Activated naive CD8-positive, alpha-beta T cell (primary cell): ENCODE results near the gene TTN.

Experiments
- H3K27ac Mint-ChIP-seq: one replicate; pipeline ENCODE4 v1.8.0; 2021; ENCODE audit warnings: mixed read lengths
- H3K27me3 Mint-ChIP-seq: one replicate; pipeline ENCODE4 v1.8.0; 2021; ENCODE audit warnings: mixed read lengths
- H3K36me3 Mint-ChIP-seq: one replicate; pipeline ENCODE4 v1.8.0; 2021; ENCODE audit warnings: mixed read lengths
- H3K4me1 Mint-ChIP-seq: one replicate; pipeline ENCODE4 v1.8.0; 2021; ENCODE audit warnings: low read depth, mixed read lengths
- H3K4me3 Mint-ChIP-seq: one replicate; pipeline ENCODE4 v1.8.0; 2021; ENCODE audit warnings: mild to moderate bottlenecking, mixed read lengths
- H3K9me3 Mint-ChIP-seq: one replicate; pipeline ENCODE4 v1.8.0; 2021; ENCODE audit warnings: low read depth, mixed read lengths

TTN gene

DNA sequence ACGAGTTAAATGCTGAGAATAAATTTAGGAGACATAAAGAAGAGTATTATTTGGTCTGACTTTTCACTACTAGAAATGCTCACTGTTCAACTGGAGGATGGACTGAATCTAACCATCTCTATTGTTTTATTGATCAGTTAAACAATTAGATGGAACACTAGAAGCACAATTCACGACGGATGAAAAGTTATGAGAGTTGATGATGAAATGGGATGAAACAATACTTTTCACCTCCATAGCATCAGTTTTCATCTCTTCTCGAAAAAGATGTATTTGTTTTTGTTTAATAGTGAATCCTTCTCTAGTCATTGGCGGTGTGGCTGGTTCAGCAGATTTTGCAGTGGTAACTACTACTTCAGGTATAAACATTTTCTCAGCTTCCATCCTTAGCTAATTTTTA is 19.3 kb downstream of the TTN start:
- H3K4me1 Mint-ChIP-seq: no peaks in the 10 kb centered on the region
- no peak overlapping the region for H3K4me3 Mint-ChIP-seq
- H3K36me3 Mint-ChIP-seq: peaks cover 6% of the 10 kb centered on the region
- no peak overlapping the region for H3K27ac Mint-ChIP-seq
- no peaks in the 10 kb centered on the region for H3K27me3 Mint-ChIP-seq
- H3K9me3 Mint-ChIP-seq: no peaks in the 10 kb centered on the region

DNA sequence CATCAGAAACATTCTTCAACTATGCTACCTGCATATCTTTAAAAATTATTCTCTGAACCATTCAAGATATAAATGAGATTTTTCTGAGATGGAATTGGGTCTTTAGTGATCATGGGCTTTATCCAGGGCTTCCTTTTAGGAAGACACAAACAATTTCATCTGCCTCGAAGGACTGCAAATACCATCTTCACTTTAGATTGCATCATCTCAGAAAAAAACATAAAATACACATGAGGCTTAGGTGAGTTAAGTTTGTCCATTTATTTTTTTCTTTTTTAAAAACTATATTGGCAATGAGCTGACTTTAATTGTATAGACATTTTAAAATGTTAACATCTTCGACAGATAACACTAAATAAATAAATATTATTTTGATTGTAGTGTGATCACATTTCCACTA is 20.1 kb downstream of the TTN start:
- H3K4me3 Mint-ChIP-seq: no peak overlapping the region
- H3K27ac Mint-ChIP-seq: no peak overlapping the region
- H3K4me1 Mint-ChIP-seq: no peaks in the 10 kb centered on the region
- H3K9me3 Mint-ChIP-seq: no peaks in the 10 kb centered on the region
- no peaks in the 10 kb centered on the region for H3K27me3 Mint-ChIP-seq
- peaks cover 10% of the 10 kb centered on the region for H3K36me3 Mint-ChIP-seq

DNA sequence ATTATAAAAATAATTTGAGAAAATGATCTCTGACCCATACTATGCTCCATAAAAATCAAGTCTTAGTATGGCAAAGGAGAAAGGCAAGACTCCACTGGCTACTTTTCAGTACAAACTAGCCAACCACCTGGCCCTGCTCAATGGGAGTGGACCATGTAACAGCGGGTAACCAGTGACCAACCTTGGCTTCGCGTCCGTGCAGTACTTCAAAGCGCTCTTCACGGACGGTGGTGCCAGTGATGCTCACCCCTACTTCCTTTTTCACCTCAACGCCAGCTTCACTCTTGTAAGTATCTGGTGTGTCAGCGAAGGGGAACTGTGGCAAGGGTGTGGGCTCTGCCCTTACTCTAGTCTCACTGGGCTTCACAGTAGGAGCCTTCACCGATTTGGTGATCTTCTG is 23.3 kb downstream of the TTN start:
- no peaks in the 10 kb centered on the region for H3K9me3 Mint-ChIP-seq
- H3K27me3 Mint-ChIP-seq: no peaks in the 10 kb centered on the region
- peaks cover 8% of the 10 kb centered on the region for H3K36me3 Mint-ChIP-seq
- no peak overlapping the region for H3K4me3 Mint-ChIP-seq
- no peak overlapping the region for H3K27ac Mint-ChIP-seq
- no peaks in the 10 kb centered on the region for H3K4me1 Mint-ChIP-seq

DNA sequence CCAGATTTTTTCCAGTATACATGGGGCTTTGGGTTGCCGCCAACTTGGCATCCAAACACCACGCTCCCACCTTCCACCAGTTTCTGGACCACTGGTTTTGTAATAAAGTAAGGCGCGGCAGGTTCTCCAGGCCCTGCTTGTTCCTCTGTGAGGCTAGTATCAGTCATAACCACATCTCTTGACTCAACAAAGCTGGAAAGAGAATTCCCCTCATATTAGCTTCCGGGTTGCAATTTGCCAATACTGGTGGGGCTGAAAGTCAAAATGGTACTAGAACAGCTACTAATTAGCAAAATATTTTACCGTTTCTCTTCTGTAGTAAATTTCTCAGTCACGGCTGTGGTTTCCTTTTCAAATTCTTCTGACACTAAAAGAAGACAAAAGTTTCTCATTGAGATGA is 25.0 kb downstream of the TTN start:
- no peak overlapping the region for H3K27ac Mint-ChIP-seq
- H3K9me3 Mint-ChIP-seq: no peaks in the 10 kb centered on the region

DNA sequence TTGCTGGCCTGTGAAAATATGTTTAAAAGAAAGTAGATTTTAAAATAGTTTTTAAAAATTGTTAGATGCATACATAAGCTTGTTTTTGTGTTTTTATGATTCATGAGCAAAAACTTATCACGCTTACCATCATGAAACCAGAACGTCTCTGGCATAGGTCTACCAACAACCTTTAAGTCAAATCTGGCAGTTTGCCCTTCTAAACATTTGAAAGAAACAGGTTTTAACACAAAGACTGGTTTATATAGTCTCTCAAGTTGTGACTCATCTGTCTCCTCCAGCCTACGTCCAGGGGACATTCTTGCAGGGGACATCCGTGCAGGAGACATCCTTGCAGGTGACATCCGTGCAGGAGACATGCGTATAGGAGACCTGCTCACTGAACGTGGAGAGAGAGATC is 29.6 kb downstream of the TTN start:
- Mint-ChIP-seq H3K36me3 (peaks cover 36% of the 10 kb centered on the region), H3K27me3 (no peaks in the 10 kb centered on the region), H3K4me3 (no peak overlapping the region), H3K4me1 (no peaks in the 10 kb centered on the region), H3K9me3 (no peaks in the 10 kb centered on the region), H3K27ac (no peak overlapping the region)

More for the DNA sequence above, 25.0 kb downstream of the TTN start:
- Mint-ChIP-seq H3K4me1 (no peaks in the 10 kb centered on the region), H3K36me3 (peaks cover 14% of the 10 kb centered on the region), H3K27me3 (no peaks in the 10 kb centered on the region), H3K4me3 (no peak overlapping the region)

DNA sequence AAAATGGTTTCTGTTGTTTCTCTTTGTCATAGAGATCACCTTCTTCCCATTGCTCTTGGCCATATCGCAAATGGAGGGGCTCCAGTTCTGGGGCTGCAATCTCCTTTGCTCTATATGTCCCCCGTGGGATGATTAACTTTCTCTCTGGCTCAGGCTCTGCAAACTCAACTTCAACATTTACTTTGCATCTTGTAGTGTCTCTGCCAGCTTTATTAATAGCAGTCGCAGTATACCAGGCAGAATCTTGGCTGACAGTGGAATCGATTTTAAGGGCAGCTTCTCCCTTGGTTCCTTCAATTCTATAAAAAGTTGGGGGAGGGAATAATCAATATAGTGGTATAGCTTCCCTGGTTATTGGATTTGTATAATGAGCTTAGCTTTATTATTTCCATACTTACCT is 30.5 kb downstream of the TTN start:
- Mint-ChIP-seq H3K27ac (no peak overlapping the region), H3K36me3 (peaks cover 35% of the 10 kb centered on the region), H3K27me3 (no peaks in the 10 kb centered on the region), H3K4me1 (no peaks in the 10 kb centered on the region), H3K4me3 (no peak overlapping the region), H3K9me3 (no peaks in the 10 kb centered on the region)

DNA sequence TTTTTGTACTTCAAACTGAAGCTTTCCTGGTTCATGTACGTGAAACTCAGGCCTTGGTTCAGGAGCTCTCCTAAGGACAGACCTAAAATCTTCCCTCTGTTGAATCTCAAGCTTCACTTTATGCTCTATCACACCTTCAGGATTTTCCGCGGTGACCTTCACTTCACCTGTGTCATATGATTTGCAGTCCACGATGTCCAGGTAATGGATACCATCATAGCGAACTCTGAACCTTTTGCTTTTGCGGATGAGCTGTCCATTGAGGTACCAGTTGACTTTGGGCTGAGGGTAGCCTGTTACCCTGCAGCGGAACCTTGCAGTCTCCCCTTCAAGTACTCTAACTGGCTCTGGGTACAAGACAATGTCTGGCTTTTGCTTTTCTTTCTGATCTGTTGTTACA is 31.2 kb downstream of the TTN start:
- no peaks in the 10 kb centered on the region for H3K27me3 Mint-ChIP-seq
- H3K27ac Mint-ChIP-seq: no peak overlapping the region
- H3K4me3 Mint-ChIP-seq: no peak overlapping the region
- peaks cover 35% of the 10 kb centered on the region for H3K36me3 Mint-ChIP-seq
- no peaks in the 10 kb centered on the region for H3K9me3 Mint-ChIP-seq
- no peaks in the 10 kb centered on the region for H3K4me1 Mint-ChIP-seq

DNA sequence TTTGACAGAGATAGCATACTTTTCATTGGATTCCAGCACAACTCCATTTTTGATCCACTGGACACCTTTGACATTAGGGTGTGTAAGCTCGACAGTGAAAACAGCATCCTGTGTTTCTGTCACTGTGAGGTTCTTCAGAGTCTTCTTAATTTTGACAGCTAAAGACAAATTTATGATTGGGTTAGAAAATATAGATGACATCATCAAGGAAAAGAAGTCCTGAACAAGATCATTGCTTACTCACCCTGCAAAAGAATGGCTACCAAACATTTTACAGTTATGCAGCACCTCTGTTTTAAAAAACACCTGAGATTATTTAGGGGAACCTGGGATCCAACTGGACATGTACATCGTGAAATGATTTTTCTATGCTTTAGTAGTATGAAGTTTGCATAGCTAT is 36.7 kb downstream of the TTN start:
- Mint-ChIP-seq H3K9me3 (no peaks in the 10 kb centered on the region), H3K27me3 (no peaks in the 10 kb centered on the region), H3K4me3 (no peak overlapping the region), H3K4me1 (no peaks in the 10 kb centered on the region), H3K27ac (no peak overlapping the region), H3K36me3 (peaks cover 18% of the 10 kb centered on the region)

DNA sequence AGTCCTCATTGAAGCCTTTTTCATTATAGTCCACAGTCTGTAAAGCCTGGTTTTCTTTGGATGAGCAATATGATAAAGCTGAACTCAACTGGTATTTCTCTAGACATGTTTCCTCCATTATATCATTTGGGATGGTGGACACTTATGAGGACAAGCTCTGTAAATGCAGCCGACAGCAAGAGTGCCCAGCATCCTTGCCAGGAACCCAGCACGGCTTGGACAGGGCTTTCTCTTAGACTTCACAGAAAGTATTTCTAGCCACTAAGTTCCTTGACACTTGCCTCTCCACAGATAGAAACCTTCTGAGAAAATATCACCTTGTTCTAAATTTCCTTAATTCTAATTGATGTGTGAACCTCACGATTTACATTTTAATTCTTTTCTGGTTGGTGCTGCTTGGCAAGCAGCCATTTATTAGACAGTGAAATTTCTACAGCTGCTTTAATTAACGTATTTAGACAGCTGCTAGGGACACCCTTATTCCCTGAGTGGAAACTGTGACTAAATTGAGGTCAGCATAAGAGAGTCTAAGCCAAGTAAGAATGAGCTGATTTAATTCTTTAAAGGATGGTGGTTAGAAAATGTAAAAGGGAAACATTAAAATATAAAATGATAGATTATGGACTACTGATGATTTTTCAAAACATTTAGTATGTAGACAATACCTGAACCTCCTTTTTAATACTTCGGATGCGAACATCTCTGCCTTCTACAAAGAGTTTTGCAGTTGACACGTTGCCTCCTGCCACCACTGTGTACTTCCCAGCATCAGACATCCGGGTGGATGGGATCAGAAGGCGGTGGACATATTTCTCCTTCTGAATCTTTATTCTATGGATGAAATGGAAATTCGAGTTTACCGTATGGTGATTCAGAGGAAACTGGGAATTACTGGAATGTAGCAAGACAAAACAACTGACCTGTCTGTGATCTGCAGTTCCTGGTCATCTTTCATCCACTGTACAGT is 39.8 kb downstream of the TTN start:
- Mint-ChIP-seq H3K9me3 (no peaks in the 10 kb centered on the region), H3K27ac (no peak overlapping the region), H3K27me3 (no peaks in the 10 kb centered on the region), H3K36me3 (peaks cover 10% of the 10 kb centered on the region), H3K4me3 (no peak overlapping the region), H3K4me1 (no peaks in the 10 kb centered on the region)

DNA sequence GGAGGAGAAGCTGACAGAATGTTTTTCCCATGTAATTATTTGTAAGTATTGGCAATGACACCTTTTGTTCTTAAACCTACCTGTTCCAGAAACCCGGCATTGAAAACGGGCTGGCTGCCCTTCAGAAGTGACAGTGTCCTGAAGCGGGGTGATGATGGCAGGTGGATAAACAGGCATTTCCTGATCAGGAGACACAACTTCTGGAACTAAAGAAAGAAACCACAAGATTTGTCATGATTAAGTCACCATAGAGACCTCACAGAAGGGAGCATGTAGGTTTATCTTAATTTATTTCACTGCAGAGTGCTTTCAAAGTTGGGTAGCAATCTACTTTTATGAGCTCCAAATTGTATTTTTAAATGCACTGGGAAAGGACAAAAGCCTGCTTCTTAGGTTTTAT is 43.1 kb downstream of the TTN start:
- H3K9me3 Mint-ChIP-seq: no peaks in the 10 kb centered on the region
- H3K36me3 Mint-ChIP-seq: peaks cover 10% of the 10 kb centered on the region
- H3K4me1 Mint-ChIP-seq: no peaks in the 10 kb centered on the region
- no peak overlapping the region for H3K4me3 Mint-ChIP-seq
- H3K27ac Mint-ChIP-seq: no peak overlapping the region
- no peaks in the 10 kb centered on the region for H3K27me3 Mint-ChIP-seq

DNA sequence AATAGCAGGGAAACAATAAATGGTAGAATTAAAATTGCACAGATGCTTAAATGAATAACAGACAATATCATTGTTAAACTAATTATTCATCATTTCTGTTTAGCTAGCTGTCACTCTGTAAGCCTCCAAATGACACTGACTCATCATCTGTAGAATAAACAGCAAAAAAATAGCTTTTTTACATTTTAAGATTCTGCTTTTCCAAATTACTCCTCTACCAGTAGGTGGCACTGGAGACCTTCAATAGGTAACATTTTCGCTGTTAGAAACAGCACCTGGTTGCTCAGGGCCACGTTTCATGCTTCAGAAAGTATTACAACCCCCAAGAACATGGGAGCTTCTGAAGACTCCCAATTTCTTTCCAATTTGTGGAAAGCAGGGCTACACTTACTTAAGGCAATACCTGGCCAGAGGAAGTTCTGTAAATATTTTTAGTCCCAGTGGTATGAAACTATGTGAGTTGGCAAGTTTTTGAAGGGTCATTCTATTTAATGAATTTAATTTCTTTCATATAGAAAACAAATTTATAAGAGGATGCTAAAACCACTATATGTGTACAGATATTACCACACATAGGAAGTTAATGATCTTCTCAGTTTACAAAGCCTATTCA is 45.4 kb downstream of the TTN start:
- H3K27me3 Mint-ChIP-seq: no peaks in the 10 kb centered on the region
- H3K36me3 Mint-ChIP-seq: peaks cover 16% of the 10 kb centered on the region
- no peaks in the 10 kb centered on the region for H3K9me3 Mint-ChIP-seq
- H3K4me3 Mint-ChIP-seq: no peak overlapping the region
- H3K27ac Mint-ChIP-seq: no peak overlapping the region
- no peaks in the 10 kb centered on the region for H3K4me1 Mint-ChIP-seq

DNA sequence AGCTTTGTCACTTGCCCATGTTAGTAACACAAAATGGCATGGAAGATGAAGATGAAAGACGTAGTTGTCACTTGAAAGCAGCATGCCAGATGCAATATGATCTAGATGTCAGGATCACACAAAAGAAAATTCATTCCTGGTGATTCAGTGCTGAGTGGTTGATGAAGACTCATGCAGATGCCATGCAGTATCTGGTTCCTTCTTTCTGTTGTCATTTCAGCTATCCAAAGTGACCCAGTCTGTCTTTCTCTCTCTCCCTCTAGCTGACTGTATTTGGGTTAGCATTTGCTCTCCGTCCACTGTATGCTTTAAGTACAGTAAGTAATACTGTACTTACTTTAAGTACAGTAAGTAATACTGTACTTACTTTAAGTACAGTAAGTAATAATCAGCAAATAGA is 50.4 kb downstream of the TTN start:
- Mint-ChIP-seq H3K36me3 (peaks cover 20% of the 10 kb centered on the region), H3K27me3 (no peaks in the 10 kb centered on the region), H3K27ac (no peak overlapping the region), H3K9me3 (no peaks in the 10 kb centered on the region), H3K4me1 (no peaks in the 10 kb centered on the region), H3K4me3 (no peak overlapping the region)

DNA sequence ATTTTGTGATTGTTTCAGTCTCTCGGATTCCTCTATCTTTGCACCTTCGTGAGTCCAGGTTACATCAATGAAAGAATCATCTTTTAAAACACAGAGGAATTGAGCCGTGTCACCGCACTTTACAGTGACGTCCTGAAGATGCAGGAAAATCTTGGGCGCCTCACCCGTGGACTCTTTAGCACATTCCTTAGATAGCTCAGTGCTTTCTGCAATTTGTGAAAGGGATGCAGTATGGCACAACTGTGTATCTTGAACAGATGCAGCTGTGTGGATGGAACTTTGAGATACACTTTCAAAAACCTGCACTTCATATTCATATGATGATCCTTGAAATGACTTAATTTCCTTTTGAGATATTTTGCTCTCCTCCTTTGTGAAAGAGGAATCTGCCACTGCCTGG is 50.9 kb downstream of the TTN start:
- Mint-ChIP-seq H3K9me3 (no peaks in the 10 kb centered on the region), H3K27me3 (no peaks in the 10 kb centered on the region), H3K4me1 (no peaks in the 10 kb centered on the region), H3K27ac (no peak overlapping the region), H3K4me3 (no peak overlapping the region), H3K36me3 (peaks cover 25% of the 10 kb centered on the region)

DNA sequence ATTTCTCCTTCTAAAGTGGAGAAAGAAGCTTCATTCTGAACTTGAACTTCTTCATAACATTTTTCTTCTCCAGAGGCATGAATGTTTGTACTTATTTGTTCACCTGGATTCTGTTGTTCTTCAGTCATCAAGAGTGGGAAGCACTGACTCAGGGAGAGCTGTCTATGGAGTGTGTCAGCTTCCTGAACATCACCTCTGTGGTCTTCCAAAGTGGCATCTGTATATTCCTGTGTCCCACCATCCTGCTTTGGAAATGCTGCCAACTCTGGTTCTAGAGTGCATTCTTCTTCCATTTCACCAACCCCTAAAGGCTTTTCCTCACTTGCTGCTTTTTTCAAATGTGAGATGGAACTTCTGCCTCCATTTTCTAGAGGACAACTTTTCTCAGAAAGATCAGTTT is 59.5 kb downstream of the TTN start:
- no peaks in the 10 kb centered on the region for H3K4me1 Mint-ChIP-seq
- no peaks in the 10 kb centered on the region for H3K9me3 Mint-ChIP-seq
- no peaks in the 10 kb centered on the region for H3K27me3 Mint-ChIP-seq
- peaks cover 43% of the 10 kb centered on the region for H3K36me3 Mint-ChIP-seq
- no peak overlapping the region for H3K27ac Mint-ChIP-seq
- H3K4me3 Mint-ChIP-seq: no peak overlapping the region

DNA sequence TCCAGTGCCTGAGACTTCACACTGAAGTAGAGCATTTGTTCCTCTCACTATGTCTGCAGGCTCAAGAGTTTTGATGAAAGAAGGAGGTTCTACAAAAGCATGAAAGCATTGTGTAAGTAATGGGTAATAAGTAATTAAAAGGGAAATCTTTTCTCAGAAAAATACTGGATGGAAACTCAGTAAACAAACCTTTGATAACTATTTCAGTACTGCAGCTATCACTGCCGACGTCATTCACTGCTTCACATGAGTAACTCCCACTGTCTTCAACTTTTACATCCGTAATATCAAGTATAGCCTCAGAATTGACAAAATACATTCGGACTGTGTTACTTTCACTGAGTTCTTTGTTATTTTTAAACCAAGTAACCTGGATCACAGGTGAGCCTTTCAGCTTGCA is 72.7 kb downstream of the TTN start:
- Mint-ChIP-seq H3K27ac (no peak overlapping the region), H3K4me1 (no peaks in the 10 kb centered on the region), H3K36me3 (peaks cover 28% of the 10 kb centered on the region), H3K9me3 (no peaks in the 10 kb centered on the region), H3K4me3 (no peak overlapping the region), H3K27me3 (no peaks in the 10 kb centered on the region)

DNA sequence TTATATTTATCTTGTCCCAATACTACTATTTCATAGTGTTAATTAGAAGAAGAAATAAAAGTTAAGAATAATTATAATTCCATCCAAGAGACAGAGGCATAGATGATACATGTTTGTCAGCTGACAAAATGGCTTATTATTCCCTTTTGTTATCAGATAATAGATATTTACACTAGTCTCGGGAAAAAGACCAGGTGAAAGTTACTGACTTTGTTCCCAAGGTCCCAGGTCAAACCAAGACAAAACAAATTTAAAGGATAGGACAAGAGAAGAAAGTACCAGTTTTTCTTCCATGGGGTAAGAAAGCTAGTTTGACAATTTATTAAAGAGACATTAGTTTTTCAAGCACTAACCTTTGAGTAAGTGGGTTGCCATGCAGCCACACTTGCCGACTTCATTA is 73.2 kb downstream of the TTN start:
- Mint-ChIP-seq H3K9me3 (no peaks in the 10 kb centered on the region), H3K4me1 (no peaks in the 10 kb centered on the region), H3K27me3 (no peaks in the 10 kb centered on the region), H3K27ac (no peak overlapping the region), H3K36me3 (peaks cover 29% of the 10 kb centered on the region), H3K4me3 (no peak overlapping the region)
